ENCODE measurements around the gene EDN3.
"Not testable (repeated sequence)": the region's sequence is repeated elsewhere in the genome, so short reads cannot be mapped to it uniquely, and the experiment has no call there.

The EDN3 gene

GRCh38 chr20:59334651-59335300, 34.4 kb downstream of the EDN3 start:
- TF ChIP-seq, protein P1, sequence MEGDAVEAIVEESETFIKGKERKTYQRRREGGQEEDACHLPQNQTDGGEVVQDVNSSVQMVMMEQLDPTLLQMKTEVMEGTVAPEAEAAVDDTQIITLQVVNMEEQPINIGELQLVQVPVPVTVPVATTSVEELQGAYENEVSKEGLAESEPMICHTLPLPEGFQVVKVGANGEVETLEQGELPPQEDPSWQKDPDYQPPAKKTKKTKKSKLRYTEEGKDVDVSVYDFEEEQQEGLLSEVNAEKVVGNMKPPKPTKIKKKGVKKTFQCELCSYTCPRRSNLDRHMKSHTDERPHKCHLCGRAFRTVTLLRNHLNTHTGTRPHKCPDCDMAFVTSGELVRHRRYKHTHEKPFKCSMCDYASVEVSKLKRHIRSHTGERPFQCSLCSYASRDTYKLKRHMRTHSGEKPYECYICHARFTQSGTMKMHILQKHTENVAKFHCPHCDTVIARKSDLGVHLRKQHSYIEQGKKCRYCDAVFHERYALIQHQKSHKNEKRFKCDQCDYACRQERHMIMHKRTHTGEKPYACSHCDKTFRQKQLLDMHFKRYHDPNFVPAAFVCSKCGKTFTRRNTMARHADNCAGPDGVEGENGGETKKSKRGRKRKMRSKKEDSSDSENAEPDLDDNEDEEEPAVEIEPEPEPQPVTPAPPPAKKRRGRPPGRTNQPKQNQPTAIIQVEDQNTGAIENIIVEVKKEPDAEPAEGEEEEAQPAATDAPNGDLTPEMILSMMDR (IDR thresholded peaks at IDR 0.05) = no peak
- H3K4me3 Mint-ChIP-seq = no peak overlapping the region
- no peak overlapping the region for H3K27ac Mint-ChIP-seq
- no peak for DNase-seq
- peaks cover 18% of the 10 kb centered on the region for H3K27me3 Mint-ChIP-seq (ENCODE audit: low read depth, poor library complexity)
- H3K36me3 Mint-ChIP-seq (ENCODE audit: low read depth) = no peaks in the 10 kb centered on the region
- H3K9me3 Mint-ChIP-seq = no peaks in the 10 kb centered on the region
- peaks cover 53% of the 10 kb centered on the region for H3K4me1 Mint-ChIP-seq

GRCh38 chr20:59335377-59335776, 35.0 kb downstream of the EDN3 start:
- DNase-seq = no peak
- Mint-ChIP-seq H3K4me3 (no peak overlapping the region), H3K36me3 (ENCODE audit: low read depth) (no peaks in the 10 kb centered on the region), H3K27me3 (ENCODE audit: low read depth, poor library complexity) (peaks cover 18% of the 10 kb centered on the region), H3K27ac (no peak overlapping the region), H3K4me1 (peaks cover 59% of the 10 kb centered on the region), H3K9me3 (no peaks in the 10 kb centered on the region)
- TF ChIP-seq, protein P1 (IDR thresholded peaks at IDR 0.05) = no peak

DNA sequence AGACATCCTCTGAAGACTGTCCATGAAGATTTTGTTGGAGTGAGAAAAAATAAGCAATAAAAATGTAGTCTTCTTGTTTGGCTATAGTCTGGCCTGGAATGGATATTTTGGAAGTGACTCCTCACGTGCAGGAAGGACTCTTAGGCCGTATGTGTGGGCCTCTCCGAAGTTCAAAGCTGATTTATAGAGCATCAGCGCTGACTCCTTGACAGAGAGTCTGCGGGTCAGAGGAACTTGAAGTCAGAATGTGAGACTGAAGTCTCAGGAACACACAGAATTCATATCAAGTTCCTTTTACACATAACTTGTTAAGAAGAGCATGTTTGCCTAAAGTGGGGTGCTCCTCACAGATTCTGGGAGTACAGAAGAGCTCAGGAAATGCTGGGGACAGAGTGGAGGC, 36.1 kb downstream of the EDN3 start:
- Mint-ChIP-seq H3K27me3 (ENCODE audit: low read depth, poor library complexity) (peaks cover 18% of the 10 kb centered on the region), H3K36me3 (ENCODE audit: low read depth) (no peaks in the 10 kb centered on the region), H3K4me1 (peaks cover 52% of the 10 kb centered on the region), H3K9me3 (no peaks in the 10 kb centered on the region), H3K27ac (peak overlapping the region; percentile 11), H3K4me3 (no peak overlapping the region)
- DNase-seq = no peak
- TF ChIP-seq, protein P1 (IDR thresholded peaks at IDR 0.05) = no peak

GRCh38 chr20:59338444-59338843, 38.0 kb downstream of the EDN3 start:
- Mint-ChIP-seq H3K4me1 (peaks cover 40% of the 10 kb centered on the region), H3K27me3 (ENCODE audit: low read depth, poor library complexity) (peaks cover 18% of the 10 kb centered on the region)
- DNase-seq; H3K27ac Mint-ChIP-seq; H3K36me3 Mint-ChIP-seq (ENCODE audit: low read depth); H3K4me3 Mint-ChIP-seq; H3K9me3 Mint-ChIP-seq: not testable (repeated sequence)

- TF ChIP-seq, protein P1 (IDR thresholded peaks at IDR 0.05) = no peak
- no peak overlapping the region for H3K27ac Mint-ChIP-seq
- H3K4me3 Mint-ChIP-seq = no peak overlapping the region
- H3K27me3 Mint-ChIP-seq (ENCODE audit: low read depth, poor library complexity) = peaks cover 22% of the 10 kb centered on the region
- DNase-seq = no peak
- H3K36me3 Mint-ChIP-seq (ENCODE audit: low read depth) = no peaks in the 10 kb centered on the region
- H3K4me1 Mint-ChIP-seq = peaks cover 23% of the 10 kb centered on the region
- peaks cover 6% of the 10 kb centered on the region for H3K9me3 Mint-ChIP-seq
Measured at GRCh38 chr20:59340201-59340885, 39.9 kb downstream of the EDN3 start.

- DNase-seq; H3K36me3 Mint-ChIP-seq (ENCODE audit: low read depth); H3K9me3 Mint-ChIP-seq; H3K4me3 Mint-ChIP-seq; H3K27ac Mint-ChIP-seq: not testable (repeated sequence)
- Mint-ChIP-seq H3K4me1 (peaks cover 16% of the 10 kb centered on the region), H3K27me3 (ENCODE audit: low read depth, poor library complexity) (peaks cover 26% of the 10 kb centered on the region)
Measured at GRCh38 chr20:59341285-59342022, 41.0 kb downstream of the EDN3 start.

Measured in nephron progenitor cell (in vitro differentiated cells).